Smooth muscle cell (in vitro differentiated cells): ENCODE data around the gene GRK5. TPM values are rescaled to one million over a fixed set of nuclear protein-coding genes. Genes with fewer than 3 reads are reported as not detected.

Experiments
- DNase-seq: peaks from one replicate; lab custom pipeline; 2025; ENCODE audit not compliant: unreplicated experiment; lab: John Stamatoyannopoulos, UW
- H2AFZ ChIP-seq: fragments of 200-600 bp; sonication (generic); 2 replicates; pipeline ENCODE4 v1.6.0; 2016; ENCODE audit warnings: antibody characterized with exemption, low read depth, mild to moderate bottlenecking
- H3F3A ChIP-seq: fragments of 200-600 bp; sonication (generic); 2 replicates; pipeline ENCODE4 v1.6.0; 2017; ENCODE audit warnings: antibody characterized with exemption, low read depth
- H3K27ac ChIP-seq: fragments of 200-600 bp; sonication (generic); 2 replicates; pipeline ENCODE4 v1.5.1; 2016; ENCODE audit warnings: low read depth, mild to moderate bottlenecking
- H3K27me3 ChIP-seq: fragments of 200-600 bp; sonication (generic); 2 replicates; pipeline ENCODE4 v1.6.1; 2016; ENCODE audit warnings: low read depth, mild to moderate bottlenecking
- H3K36me3 ChIP-seq: fragments of 200-600 bp; sonication (generic); 2 replicates; pipeline ENCODE4 v1.5.1; 2016; ENCODE audit warnings: low read depth
- H3K4me1 ChIP-seq: fragments of 200-600 bp; sonication (generic); 2 replicates; pipeline ENCODE4 v1.5.1; 2016; ENCODE audit warnings: low read depth
- H3K4me2 ChIP-seq: fragments of 200-600 bp; sonication (generic); 2 replicates; pipeline ENCODE4 v1.6.0; 2016; ENCODE audit warnings: mild to moderate bottlenecking
- H3K4me3 ChIP-seq: fragments of 200-600 bp; sonication (generic); 2 replicates; pipeline ENCODE4 v1.5.1; 2016; ENCODE audit warnings: mild to moderate bottlenecking
- H3K79me2 ChIP-seq: fragments of 200-600 bp; sonication (generic); 2 replicates; pipeline ENCODE4 v1.6.0; 2016; ENCODE audit warnings: low read depth, mild to moderate bottlenecking
- H3K9ac ChIP-seq: fragments of 200-600 bp; sonication (generic); 2 replicates; pipeline ENCODE4 v1.6.0; 2016; ENCODE audit warnings: low read depth
- H3K9me3 ChIP-seq: fragments of 200-600 bp; sonication (generic); replicated peaks from 2 replicates; pipeline ENCODE4 v1.5.1; 2016; ENCODE audit warnings: low read depth
- H4K20me1 ChIP-seq: fragments of 200-600 bp; sonication (generic); 2 replicates; pipeline ENCODE4 v1.6.0; 2016; ENCODE audit warnings: low read depth
- WGBS: methylation state at CpG from one replicate; pipeline ENCODE4 v1.1.7; 2016; ENCODE audit warnings: low lambda C conversion rate; 5-methylcytosine and 5-hydroxymethylcytosine counted together
- polyA plus RNA-seq: library from polyadenylated mRNA; unstranded; fragments of >200 nt; fragmentation: Nextera tagmentation; extraction: Ambion mirVana; gene quantifications from 2 replicates; pipeline ENCODE4 v1.2.1, GENCODE V29; 2016
- total RNA-seq: library from RNA; depleted of rRNA; stranded (reverse); fragments of >200 nt; gene quantifications from 2 replicates; pipeline ENCODE4 v1.2.3, GENCODE V29; 2014
- TF ChIP-seq, protein P1 (sequence below): fragments of 200-600 bp; sonication (generic); IDR thresholded peaks from 2 replicates; pipeline ENCODE4 v1.5.1; 2017; ENCODE audit warnings: borderline replicate concordance, mild to moderate bottlenecking, antibody characterized with exemption; ENCODE audit not compliant: insufficient read depth, poor library complexity, severe bottlenecking

The GRK5 gene
- total and polyA plus RNA-seq, 2 experiments from 2014 or later: 4.4 to 5.2 TPM

DNA sequence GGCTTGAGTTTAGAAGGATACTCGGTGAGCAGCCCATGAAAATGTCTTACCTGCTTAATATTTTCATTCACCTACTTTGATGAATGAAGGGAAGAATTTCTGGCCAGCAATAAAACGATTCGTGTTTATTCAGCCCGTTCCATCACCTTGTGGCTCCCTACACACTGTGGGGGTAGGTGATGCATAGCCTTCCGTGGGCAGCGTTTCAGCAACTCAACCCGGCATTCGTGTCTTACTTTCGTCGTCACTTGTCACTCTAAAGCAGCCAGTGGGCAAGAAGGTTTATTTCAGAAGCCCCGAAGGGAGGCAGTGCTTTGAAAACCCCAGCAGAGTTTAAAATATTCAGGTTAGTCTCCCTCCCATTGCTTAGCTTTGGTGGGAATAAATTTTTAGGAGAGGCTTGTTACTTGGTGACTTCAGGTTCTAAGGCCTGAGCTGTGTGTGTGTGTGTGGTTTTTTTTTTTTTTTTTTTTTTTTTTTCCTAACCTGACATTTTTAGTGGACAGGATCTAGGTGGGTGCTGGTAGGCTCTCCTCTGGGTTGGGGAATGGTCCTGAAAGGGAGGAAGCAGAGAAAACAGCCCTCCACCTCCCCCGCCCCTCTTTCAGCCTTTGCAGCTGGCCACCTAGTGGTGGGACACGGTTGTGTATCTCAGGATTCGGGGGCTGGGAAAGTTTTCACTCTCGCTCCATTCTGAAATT lies 1.8 kb downstream of the GRK5 start:
- peaks cover 46% of the 10 kb centered on the region for H3K4me1 ChIP-seq
- peaks cover 10% of the 10 kb centered on the region for H3F3A ChIP-seq
- 18% methylated on average over 15 of the region's 15 CpGs for WGBS
- DNase-seq: peak; percentile 7
- H3K79me2 ChIP-seq: peaks cover 37% of the 10 kb centered on the region
- peak overlapping the region; percentile 86 for H3K4me3 ChIP-seq
- H3K9ac ChIP-seq: peak overlapping the region; percentile 9
- no peaks in the 10 kb centered on the region for H4K20me1 ChIP-seq
- H2AFZ ChIP-seq: peak overlapping the region; percentile 58
- TF ChIP-seq, protein P1, sequence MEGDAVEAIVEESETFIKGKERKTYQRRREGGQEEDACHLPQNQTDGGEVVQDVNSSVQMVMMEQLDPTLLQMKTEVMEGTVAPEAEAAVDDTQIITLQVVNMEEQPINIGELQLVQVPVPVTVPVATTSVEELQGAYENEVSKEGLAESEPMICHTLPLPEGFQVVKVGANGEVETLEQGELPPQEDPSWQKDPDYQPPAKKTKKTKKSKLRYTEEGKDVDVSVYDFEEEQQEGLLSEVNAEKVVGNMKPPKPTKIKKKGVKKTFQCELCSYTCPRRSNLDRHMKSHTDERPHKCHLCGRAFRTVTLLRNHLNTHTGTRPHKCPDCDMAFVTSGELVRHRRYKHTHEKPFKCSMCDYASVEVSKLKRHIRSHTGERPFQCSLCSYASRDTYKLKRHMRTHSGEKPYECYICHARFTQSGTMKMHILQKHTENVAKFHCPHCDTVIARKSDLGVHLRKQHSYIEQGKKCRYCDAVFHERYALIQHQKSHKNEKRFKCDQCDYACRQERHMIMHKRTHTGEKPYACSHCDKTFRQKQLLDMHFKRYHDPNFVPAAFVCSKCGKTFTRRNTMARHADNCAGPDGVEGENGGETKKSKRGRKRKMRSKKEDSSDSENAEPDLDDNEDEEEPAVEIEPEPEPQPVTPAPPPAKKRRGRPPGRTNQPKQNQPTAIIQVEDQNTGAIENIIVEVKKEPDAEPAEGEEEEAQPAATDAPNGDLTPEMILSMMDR: peak; percentile 78
- no peaks in the 10 kb centered on the region for H3K9me3 ChIP-seq
- H3K36me3 ChIP-seq: no peaks in the 10 kb centered on the region
- H3K27ac ChIP-seq: peak overlapping the region; percentile 57
- H3K4me2 ChIP-seq: peak overlapping the region; percentile 83
- H3K27me3 ChIP-seq: no peaks in the 10 kb centered on the region

DNA sequence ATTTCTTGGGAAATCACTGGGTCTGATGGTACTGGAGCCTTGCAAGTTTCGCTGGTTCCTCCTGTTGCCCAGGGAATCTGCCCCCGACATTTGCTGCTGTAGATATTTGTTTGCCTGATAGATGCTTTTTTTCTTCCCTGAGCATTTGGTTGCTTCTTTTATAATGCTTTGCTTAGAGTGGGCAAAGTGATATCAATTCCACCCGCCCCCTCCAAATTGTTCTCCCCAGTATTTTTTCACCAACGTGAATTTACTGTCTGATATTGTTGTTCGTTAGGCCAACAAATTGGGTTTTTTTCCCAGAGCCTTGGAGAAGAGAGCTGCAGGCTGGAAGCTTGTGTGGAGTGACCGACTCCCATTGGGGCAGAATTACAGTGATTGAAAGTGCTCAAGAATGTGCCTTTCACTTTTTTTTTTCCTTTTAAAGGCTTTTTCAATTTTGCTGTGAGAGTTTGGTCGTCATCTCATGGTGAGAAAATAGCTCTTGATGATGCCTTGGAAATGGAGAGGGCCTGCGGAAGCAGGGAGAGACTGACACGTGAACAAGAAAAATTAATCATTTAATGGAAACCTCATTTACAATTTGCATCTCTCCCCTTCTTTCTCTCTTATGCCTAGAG lies 2.5 kb downstream of the GRK5 start:
- Histone ChIP-seq H3K27ac (peak overlapping the region; percentile 80), H3K9me3 (no peaks in the 10 kb centered on the region), H3F3A (peaks cover 10% of the 10 kb centered on the region), H4K20me1 (no peaks in the 10 kb centered on the region), H3K4me3 (peak overlapping the region; percentile 86), H3K4me1 (peaks cover 46% of the 10 kb centered on the region), H3K36me3 (no peaks in the 10 kb centered on the region), H3K9ac (peak overlapping the region; percentile 23), H3K79me2 (peaks cover 37% of the 10 kb centered on the region), H2AFZ (peak overlapping the region; percentile 58), H3K27me3 (no peaks in the 10 kb centered on the region), H3K4me2 (peak overlapping the region; percentile 83)
- TF ChIP-seq, protein P1: no peak
- WGBS: 40% methylated on average over 9 of the region's 9 CpGs
- no peak for DNase-seq

DNA sequence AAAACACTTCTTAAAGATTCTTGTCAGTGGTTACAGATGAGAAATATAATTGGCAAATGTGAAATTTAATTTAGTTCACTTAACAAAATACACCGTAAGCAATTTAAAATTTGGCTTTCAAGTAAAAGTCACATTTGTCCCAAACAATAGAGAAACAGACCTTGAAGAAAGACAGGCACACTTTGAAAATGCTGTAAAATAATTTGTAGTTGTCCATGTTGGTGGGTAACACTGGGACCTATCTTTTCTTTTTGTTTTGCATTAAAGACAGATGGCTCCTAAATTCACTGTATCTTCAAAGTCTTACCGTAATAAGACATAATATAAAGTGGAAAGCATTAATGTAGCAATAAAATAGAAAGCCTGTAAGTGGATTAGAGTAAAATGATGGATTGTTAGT lies 3.3 kb downstream of the GRK5 start:
- TF ChIP-seq, protein P1: no peak
- Histone ChIP-seq H2AFZ (peak overlapping the region; percentile 80), H4K20me1 (no peaks in the 10 kb centered on the region), H3K4me3 (peak overlapping the region; percentile 86), H3K9ac (peak overlapping the region; percentile 56), H3K27ac (peak overlapping the region; percentile 80), H3F3A (peaks cover 10% of the 10 kb centered on the region), H3K9me3 (no peaks in the 10 kb centered on the region), H3K4me1 (peaks cover 46% of the 10 kb centered on the region), H3K27me3 (no peaks in the 10 kb centered on the region), H3K79me2 (peaks cover 37% of the 10 kb centered on the region), H3K36me3 (no peaks in the 10 kb centered on the region), H3K4me2 (peak overlapping the region; percentile 83)
- 69% methylated on average over 2 of the region's 2 CpGs for WGBS
- no peak for DNase-seq
